ENCODE data around the gene THRB. TPM values are rescaled to one million over a fixed set of nuclear protein-coding genes. Genes with fewer than 3 reads are reported as not detected.

The THRB gene
- polyA plus RNA-seq, 1 of the 3 experiments (the other 2 are of a cell fraction) = 0.02 TPM

GRCh38 chr3:24523215-24523614 is 28.6 kb upstream of the THRB start:
- CTCF ChIA-PET = interaction anchor here (1.9 kb wide), 1 partner anchor 26 kb away, joined by 6 read pairs; no protein-coding TSS in a partner anchor
- H3K9ac ChIP-seq = no peak overlapping the region
- H3K9me3 ChIP-seq = no peaks in the 10 kb centered on the region
- H4K20me1 ChIP-seq (ENCODE audit: insufficient read depth) = no peaks in the 10 kb centered on the region
- TF ChIP-seq NRF1 (IDR thresholded peaks at IDR 0.05; ENCODE audit: low read depth, low read length) = no peak
- no peak for TF ChIP-seq MEF2A (IDR thresholded peaks at IDR 0.05; ENCODE audit: borderline replicate concordance, low read depth)
- TF ChIP-seq REST (IDR thresholded peaks at IDR 0.05; ENCODE audit: low read depth, low read length) = no peak
- TF ChIP-seq EP300 (IDR thresholded peaks at IDR 0.05; ENCODE audit: borderline replicate concordance in 1 of 2, low read depth in 1 of 2, low read length in 1 of 2) = no peak
- peaks cover 10% of the 10 kb centered on the region; the same call in 1 of the 2 replicates for H3K27me3 ChIP-seq (ENCODE audit: insufficient read depth)
- H3K9me2 ChIP-seq = no peaks in the 10 kb centered on the region
- POLR2A ChIA-PET = no interaction called here
- DNase-seq = no peak
- H3K4me3 ChIP-seq (ENCODE audit: low read depth in 2 of 2, low read length in 1 of 2) = no peak overlapping the region
- H3F3A ChIP-seq (replicated peaks; ENCODE audit: insufficient read depth) = no peaks in the 10 kb centered on the region
- no peak overlapping the region for H3K4me2 ChIP-seq
- no peaks in the 10 kb centered on the region for H3K79me2 ChIP-seq (ENCODE audit: insufficient read depth)
- WGBS (ENCODE audit: low lambda C conversion rate) = 98% methylated on average over 2 of the region's 2 CpGs
- H3K36me3 ChIP-seq (replicated peaks in 1 of 2; ENCODE audit: control insufficient read depth in 1 of 2, insufficient read depth in 2 of 2, low read length in 1 of 2) = no peaks in the 10 kb centered on the region
- peaks cover 0 to 7% of the 10 kb centered on the region in 2 experiments; a peak in 2 of 4 replicates for H3K4me1 ChIP-seq (ENCODE audit: control insufficient read depth in 1 of 2, insufficient read depth in 2 of 2, low read depth in 1 of 2, low read length in 1 of 2)
- H2AFZ ChIP-seq (ENCODE audit: low read depth) = no peak overlapping the region
- no peak overlapping the region for H3K27ac ChIP-seq (ENCODE audit: low read depth in 2 of 2, low read length in 1 of 2)

- Histone ChIP-seq H3K9ac (peak overlapping the region; percentile 54; the same call in 1 of the 2 replicates), H3K27ac (ENCODE audit: low read depth in 2 of 2, low read length in 1 of 2) (no peak overlapping the region), H3K4me1 (ENCODE audit: control insufficient read depth in 1 of 2, insufficient read depth in 2 of 2, low read depth in 1 of 2, low read length in 1 of 2) (peaks cover 0 to 7% of the 10 kb centered on the region in 2 experiments; a peak in 2 of 4 replicates), H2AFZ (ENCODE audit: low read depth) (peak overlapping the region; percentile 92), H3K9me3 (no peaks in the 10 kb centered on the region), H3K36me3 (replicated peaks in 1 of 2; ENCODE audit: control insufficient read depth in 1 of 2, insufficient read depth in 2 of 2, low read length in 1 of 2) (no peaks in the 10 kb centered on the region), H3K79me2 (ENCODE audit: insufficient read depth) (no peaks in the 10 kb centered on the region), H3K9me2 (no peaks in the 10 kb centered on the region), H4K20me1 (ENCODE audit: insufficient read depth) (no peaks in the 10 kb centered on the region), H3K27me3 (ENCODE audit: insufficient read depth) (peaks cover 10% of the 10 kb centered on the region; the same call in 1 of the 2 replicates), H3F3A (replicated peaks; ENCODE audit: insufficient read depth) (no peaks in the 10 kb centered on the region), H3K4me2 (peak overlapping the region; percentile 88), H3K4me3 (ENCODE audit: low read depth in 2 of 2, low read length in 1 of 2) (peak overlapping the region; percentile 60)
- DNase-seq = no peak
- TF ChIP-seq TEAD4 (IDR thresholded peaks at IDR 0.05; ENCODE audit: borderline replicate concordance, insufficient read depth) (no peak), ELF1 (IDR thresholded peaks at IDR 0.05) (no peak), POLR2AphosphoS5 (IDR thresholded peaks at IDR 0.05; ENCODE audit: low read depth, low read length) (no peak), REST (IDR thresholded peaks at IDR 0.05; ENCODE audit: low read depth, low read length) (no peak), FOXM1 (IDR thresholded peaks at IDR 0.05; ENCODE audit: low read depth) (no peak), RCOR1 (IDR thresholded peaks at IDR 0.05; ENCODE audit: low read length) (no peak), EZH2phosphoT487 (IDR thresholded peaks at IDR 0.05; ENCODE audit: borderline replicate concordance, low read depth) (no peak)
- CTCF ChIA-PET = interaction anchor here (1.1 to 1.9 kb wide), 2 partner anchors 25 to 31 kb away, joined by 4 to 6 read pairs; no protein-coding TSS in a partner anchor
- 34% methylated on average over 14 of the region's 16 CpGs for WGBS (ENCODE audit: low lambda C conversion rate)
- POLR2A ChIA-PET = no interaction called here
Measured at GRCh38 chr3:24522146-24522579, 27.5 kb upstream of the THRB start.
